ENCODE data around the gene INTS1. TPM values are rescaled to one million over a fixed set of nuclear protein-coding genes. Genes with fewer than 3 reads are reported as not detected.

The INTS1 gene
- total RNA-seq, 1 experiment from 2014 or later: 161 TPM

DNA sequence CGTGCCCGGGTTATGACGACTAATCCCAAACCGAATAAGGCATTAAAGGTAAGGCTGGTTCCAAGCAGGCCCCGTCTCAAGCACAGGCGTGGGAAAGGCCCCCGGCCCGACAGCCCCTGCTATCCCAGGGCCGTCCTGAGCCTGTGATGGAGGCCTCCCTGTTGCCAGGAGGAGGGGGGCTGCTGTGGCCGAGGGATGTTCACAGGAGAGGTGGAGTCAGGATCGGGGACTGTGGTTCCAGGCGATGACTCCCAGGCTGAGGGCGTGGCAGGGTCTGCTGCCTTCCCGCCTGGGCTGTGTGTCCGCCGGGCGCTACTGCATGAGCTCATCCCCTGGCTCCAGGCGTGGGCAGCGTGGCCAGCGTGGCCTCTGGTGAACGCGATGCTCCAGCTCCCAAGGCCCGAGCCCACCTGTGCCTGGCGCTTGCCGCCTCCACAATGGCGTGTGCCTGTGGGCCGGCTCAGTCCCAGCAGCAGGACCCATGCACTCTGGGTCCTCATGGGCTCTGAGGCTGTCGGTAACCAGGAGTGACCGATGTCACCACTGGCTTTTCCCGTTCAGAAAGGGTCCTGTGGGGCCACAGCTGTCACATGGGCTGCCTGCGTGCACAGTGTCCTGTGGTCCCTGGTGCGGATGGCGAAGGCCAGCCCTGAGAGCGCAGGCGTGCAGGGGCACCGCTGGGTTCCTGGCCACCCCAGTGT lies 35.1 kb upstream of the INTS1 start:
- ATAC-seq: no peak
- TF ChIP-seq PRDM15 (CRISPR knock-in tag; IDR thresholded peaks at IDR 0.05) (no peak), ZNF532 (CRISPR knock-in tag; IDR thresholded peaks at IDR 0.05; ENCODE audit: borderline replicate concordance) (no peak), USF1 (CRISPR knock-in tag; IDR thresholded peaks at IDR 0.05) (no peak), ZNF416 (CRISPR knock-in tag; IDR thresholded peaks at IDR 0.05) (no peak), TP53 (CRISPR knock-in tag; IDR thresholded peaks at IDR 0.05) (no peak)
- POLR2A ChIA-PET: no interaction called here
- Mint-ChIP-seq H3K36me3 (no peaks in the 10 kb centered on the region), H3K27ac (no peak overlapping the region), H3K9me3 (no peaks in the 10 kb centered on the region), H3K27me3 (ENCODE audit: low read depth) (no peaks in the 10 kb centered on the region), H3K4me1 (peaks cover 10% of the 10 kb centered on the region), H3K4me3 (no peak overlapping the region)
- CTCF ChIA-PET: interaction anchor here (0.6 kb wide), 1 partner anchor 19 kb away, joined by 3 read pairs; no protein-coding TSS in a partner anchor
- no peak for DNase-seq (ENCODE audit: low spot score)

GRCh38 chr7:1538544-1539180 lies 34.5 kb upstream of the INTS1 start:
- DNase-seq (ENCODE audit: low spot score): no peak
- no peak for ATAC-seq
- Mint-ChIP-seq H3K27ac (no peak overlapping the region), H3K4me1 (peaks cover 12% of the 10 kb centered on the region), H3K36me3 (no peaks in the 10 kb centered on the region), H3K27me3 (ENCODE audit: low read depth) (no peaks in the 10 kb centered on the region), H3K4me3 (no peak overlapping the region), H3K9me3 (no peaks in the 10 kb centered on the region)
- no peak for TF ChIP-seq USF1 (CRISPR knock-in tag; IDR thresholded peaks at IDR 0.05)
- TF ChIP-seq SMAD3 (CRISPR knock-in tag; IDR thresholded peaks at IDR 0.05; ENCODE audit: borderline replicate concordance): no peak
- TF ChIP-seq ZMAT4 (CRISPR knock-in tag; IDR thresholded peaks at IDR 0.05): no peak
- TF ChIP-seq ZNF416 (CRISPR knock-in tag; IDR thresholded peaks at IDR 0.05): no peak
- TF ChIP-seq, protein P1, sequence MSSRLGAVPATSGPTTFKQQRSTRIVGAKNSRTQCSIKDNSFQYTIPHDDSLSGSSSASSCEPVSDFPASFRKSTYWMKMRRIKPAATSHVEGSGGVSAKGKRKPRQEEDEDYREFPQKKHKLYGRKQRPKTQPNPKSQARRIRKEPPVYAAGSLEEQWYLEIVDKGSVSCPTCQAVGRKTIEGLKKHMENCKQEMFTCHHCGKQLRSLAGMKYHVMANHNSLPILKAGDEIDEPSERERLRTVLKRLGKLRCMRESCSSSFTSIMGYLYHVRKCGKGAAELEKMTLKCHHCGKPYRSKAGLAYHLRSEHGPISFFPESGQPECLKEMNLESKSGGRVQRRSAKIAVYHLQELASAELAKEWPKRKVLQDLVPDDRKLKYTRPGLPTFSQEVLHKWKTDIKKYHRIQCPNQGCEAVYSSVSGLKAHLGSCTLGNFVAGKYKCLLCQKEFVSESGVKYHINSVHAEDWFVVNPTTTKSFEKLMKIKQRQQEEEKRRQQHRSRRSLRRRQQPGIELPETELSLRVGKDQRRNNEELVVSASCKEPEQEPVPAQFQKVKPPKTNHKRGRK (CRISPR knock-in tag; IDR thresholded peaks at IDR 0.05; ENCODE audit: borderline replicate concordance): no peak
- TF ChIP-seq TEAD1 (CRISPR knock-in tag; IDR thresholded peaks at IDR 0.05): no peak
- TF ChIP-seq IRF2 (CRISPR knock-in tag; IDR thresholded peaks at IDR 0.05; ENCODE audit: borderline replicate concordance, low read depth): no peak
- no peak for TF ChIP-seq ATF1 (CRISPR knock-in tag; IDR thresholded peaks at IDR 0.05)
- no peak for TF ChIP-seq SMAD4 (CRISPR knock-in tag; IDR thresholded peaks at IDR 0.05)
- CTCF ChIA-PET: interaction anchor here (0.6 kb wide), 1 partner anchor 20 kb away, joined by 3 read pairs; no protein-coding TSS in a partner anchor
- POLR2A ChIA-PET: no interaction called here
